Panc1 (cell line): ENCODE measurements around the gene COL5A1.

Source experiments
- CTCF ChIP-seq: fragments of 450-650 bp; IDR thresholded peaks from 2 replicates; pipeline ENCODE4 v1.5.1; 2017; ENCODE audit warnings: mild to moderate bottlenecking
- POLR2AphosphoS5 ChIP-seq: IDR thresholded peaks from 2 replicates; pipeline ENCODE4 v1.6.1; 2012; ENCODE audit warnings: mild to moderate bottlenecking, low read depth, low read length, moderate library complexity
- REST ChIP-seq, 2 experiments: IDR thresholded peaks; 2 replicates each; pipeline ENCODE4 v1.6.1; 2011 to 2012; ENCODE audit warnings: low read depth in 2 of 2, control low read depth in 1 of 2, low read length in 1 of 2, mild to moderate bottlenecking in 1 of 2, moderate library complexity in 1 of 2; ENCODE audit not compliant: insufficient read depth in 1 of 2
- TCF7L2 ChIP-seq: IDR thresholded peaks from 2 replicates; pipeline ENCODE4 v1.6.1; 2011; ENCODE audit warnings: mild to moderate bottlenecking, low read depth, low read length, inconsistent platforms

GRCh38 chr9:134617836-134618162 lies 23.8 kb upstream of the COL5A1 start:
- TF ChIP-seq CTCF, result no peak
- TF ChIP-seq POLR2AphosphoS5, result no peak
- TF ChIP-seq REST (IDR thresholded peaks at IDR 0.05; ENCODE audit: insufficient read depth in 1 of 2, low read depth in 2 of 2, low read length in 1 of 2), result no peak
- TF ChIP-seq TCF7L2, result no peak
